Femur (tissue), 1 donor: ENCODE measurements around the gene NPM1.
"Not testable (repeated sequence)": the region's sequence is repeated elsewhere in the genome, so short reads cannot be mapped to it uniquely, and the experiment has no call there.

Source experiments
- DNase-seq: peaks from one replicate; pipeline ENCODE4 v3.0.0-alpha.2; 2017

The NPM1 gene

DNA sequence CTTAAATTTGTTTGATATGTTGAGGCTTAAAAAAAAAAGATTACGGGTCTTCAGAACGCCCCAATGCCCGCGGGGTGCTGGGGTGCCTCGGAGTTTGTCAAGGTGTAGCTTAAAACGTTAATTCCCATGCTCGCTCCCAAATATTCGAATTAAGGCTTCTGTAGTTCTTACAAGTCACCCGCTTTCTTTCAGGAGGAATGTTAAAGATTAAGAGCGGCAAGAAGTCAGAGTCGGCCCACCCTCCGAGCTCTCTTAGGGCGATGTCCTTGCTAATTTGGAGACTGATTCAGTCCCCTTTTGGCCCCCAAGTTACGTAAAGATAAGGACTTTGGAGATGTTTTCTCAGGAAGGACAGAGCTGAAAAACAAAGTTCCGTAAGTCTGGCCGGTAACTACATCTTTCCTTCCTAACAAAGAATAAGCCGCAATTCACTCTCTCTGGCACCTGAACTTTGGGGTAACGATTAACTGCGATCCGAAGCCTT is 746 bp upstream of the NPM1 start:
- DNase-seq = no peak

DNA sequence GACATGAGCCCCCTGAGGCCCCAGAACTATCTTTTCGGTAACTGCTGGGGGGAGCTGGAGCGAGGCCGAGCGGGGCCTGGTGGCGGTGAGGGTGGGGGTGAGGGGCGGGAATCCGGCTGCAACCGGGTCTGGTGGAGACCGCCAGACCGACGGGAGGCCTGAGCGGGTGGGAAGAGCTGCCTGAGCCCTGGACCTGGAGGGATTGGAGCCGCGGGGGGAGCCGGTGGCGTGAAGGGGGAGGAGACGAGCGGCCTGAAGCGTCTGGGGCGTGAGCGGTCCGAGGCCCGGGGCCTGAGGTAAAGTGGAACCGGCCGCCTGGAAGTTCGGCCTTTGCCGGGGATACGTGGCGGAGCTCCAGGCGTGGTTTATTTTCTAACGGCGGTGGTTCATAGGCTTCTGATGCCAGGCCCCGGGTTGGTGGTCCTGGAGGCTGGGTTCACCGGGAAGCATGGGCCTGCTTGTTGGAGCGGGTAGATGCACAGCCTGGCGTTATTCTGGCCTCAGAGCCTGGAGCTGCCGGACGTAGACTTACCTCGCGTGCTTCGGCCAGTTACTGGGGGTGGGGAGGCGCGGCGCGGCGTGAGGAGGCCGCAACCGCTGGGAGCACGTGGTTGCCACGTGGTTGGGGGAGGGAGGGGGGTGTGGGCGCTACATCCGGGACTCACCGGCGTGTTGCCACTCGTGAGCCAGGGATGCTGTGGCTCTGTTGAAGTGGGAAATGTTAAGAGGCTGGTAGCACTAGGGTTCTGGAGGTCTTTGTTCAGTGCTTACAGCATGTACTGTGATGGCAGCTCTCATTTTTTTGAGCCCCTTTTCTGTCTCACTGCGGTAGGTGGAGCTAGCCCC is 544 bp downstream of the NPM1 start:
- peak; percentile 88 for DNase-seq

- DNase-seq = no peak
Measured at GRCh38 chr5:171388816-171389168, 1.1 kb downstream of the NPM1 start.

GRCh38 chr5:171390883-171391677 is 3.4 kb downstream of the NPM1 start:
- no peak for DNase-seq

DNA sequence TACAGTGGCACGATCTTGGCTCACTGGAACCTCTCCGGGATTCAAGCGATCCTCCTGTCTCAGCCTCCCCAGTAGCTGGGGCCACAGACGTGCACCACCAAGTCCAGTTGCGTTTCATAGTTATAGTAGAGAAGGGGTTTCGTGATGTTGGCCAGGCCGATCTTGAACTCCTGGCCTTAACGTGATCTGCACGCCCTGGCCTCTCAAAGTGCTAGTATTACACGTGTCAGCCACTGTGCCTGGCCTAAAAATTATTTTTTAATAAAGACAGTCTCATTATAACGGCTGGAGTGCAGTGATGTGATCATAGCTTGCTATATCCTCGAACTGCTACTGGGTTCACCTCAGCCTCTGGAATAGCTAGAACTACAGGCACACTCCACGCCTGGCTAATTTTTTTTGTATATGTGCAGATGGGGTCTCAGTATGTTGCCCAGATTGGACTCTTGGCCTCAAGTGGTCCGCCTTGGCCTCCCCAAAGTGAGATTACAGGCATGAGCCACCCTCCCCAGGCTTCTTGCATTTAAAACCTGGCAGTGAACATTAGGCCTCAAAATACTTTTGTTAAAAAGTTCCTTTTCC is 4.4 kb downstream of the NPM1 start:
- no peak for DNase-seq

DNA sequence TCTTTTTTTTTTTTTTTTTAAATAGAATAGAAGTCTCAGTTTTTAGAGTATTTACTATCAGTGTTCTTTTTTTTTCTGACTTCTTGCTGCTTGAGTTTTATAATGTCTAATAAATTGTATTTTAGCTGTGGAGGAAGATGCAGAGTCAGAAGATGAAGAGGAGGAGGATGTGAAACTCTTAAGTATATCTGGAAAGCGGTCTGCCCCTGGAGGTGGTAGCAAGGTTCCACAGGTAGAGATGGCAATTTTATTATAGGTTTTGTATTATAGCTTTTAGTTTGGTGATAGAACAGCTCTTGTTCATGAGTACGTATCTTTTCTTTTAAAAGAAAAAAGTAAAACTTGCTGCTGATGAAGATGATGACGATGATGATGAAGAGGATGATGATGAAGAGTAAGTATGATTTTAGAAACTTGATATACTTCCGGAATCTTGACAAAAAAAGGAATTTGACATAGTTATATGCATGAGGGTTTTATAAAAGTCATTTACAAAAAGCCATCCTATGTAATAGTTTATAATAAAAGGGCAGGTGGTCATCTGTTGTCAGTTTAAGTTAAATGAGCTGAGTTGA is 5.0 kb downstream of the NPM1 start:
- no peak for DNase-seq

- DNase-seq = no peak
Measured at GRCh38 chr5:171395042-171395441, 7.4 kb downstream of the NPM1 start.

- DNase-seq = not testable (repeated sequence)
Measured at GRCh38 chr5:171396583-171396982, 8.9 kb downstream of the NPM1 start.

GRCh38 chr5:171397190-171397589 is 9.5 kb downstream of the NPM1 start:
- no peak for DNase-seq

GRCh38 chr5:171397599-171397998 is 9.9 kb downstream of the NPM1 start:
- no peak for DNase-seq

DNA sequence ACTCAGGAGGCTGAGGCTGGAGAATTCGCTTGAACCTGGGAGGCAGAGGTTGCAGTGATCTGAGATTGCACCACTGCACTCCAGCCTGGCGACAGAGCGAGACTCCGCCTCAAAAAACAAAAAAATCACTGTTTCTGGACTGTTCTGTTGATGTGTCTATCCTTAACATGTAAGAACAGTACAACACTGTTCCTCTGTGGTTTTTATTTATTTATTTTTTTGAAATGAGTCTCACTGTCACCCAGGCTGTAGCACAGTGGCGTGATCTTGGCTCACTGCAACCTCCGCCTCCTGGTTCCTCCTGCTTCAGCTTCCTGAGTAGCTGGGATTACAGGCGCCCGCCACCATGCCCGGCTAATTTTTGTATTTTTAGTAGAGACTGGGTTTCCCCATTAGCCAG is 11.0 kb downstream of the NPM1 start:
- not testable (repeated sequence) for DNase-seq

DNA sequence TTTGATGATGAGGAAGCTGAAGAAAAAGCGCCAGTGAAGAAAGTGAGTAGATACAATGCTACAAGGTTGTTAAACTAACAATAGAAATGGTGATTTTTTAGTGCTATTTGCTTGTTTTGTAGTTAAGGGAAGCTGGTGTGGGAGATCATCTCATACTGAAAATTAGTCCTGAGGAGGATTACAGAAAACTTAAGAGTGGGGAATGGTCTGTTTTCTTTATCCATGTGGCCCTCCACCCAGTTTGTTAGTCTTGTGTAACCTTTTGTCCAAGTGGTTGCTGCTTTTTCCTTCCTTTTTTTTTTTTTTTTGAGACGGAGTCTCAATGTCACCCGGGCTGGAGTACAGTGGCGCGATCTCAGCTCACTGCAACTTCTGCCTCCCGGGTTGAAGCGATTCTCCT is 12.5 kb downstream of the NPM1 start:
- DNase-seq = no peak

DNA sequence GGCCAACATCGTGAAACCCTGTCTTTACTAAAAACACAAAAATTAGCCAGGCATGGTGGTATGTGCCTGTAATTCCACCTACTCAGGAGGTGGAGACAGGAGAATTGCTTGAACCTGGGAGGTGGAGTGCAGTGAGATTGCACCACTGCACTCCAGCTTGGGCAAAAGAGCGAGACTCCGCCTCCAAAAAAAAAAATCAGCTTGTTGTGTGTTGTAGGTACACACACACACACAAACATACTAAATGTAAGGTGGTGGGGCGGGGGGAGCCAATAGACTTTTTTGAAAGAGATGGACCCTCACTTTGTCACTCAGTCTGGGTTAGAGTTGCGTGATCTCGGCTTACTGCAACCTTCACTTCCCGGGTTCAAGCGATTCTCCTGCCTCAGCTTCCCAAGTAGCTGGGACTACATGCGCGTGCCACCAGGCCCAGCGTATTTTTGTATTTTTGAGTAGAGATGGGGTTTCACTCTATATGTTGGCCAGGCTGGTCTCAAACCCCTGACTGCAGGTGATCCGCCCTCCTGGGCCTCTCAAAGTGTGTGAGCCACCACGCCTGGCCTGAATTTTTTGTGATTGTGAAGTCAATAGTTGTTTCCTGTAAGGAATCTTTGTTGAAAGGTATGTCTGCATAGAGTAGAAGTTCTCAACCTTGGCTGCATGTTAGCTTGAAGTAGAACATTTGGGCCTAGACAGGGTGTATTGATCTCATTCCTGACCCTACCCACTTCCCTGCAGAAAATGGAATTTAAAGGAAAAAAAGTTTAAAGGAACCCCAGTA is 13.7 kb downstream of the NPM1 start:
- DNase-seq = no peak

- not testable (repeated sequence) for DNase-seq
Measured at GRCh38 chr5:171402751-171403150, 15.1 kb downstream of the NPM1 start.

GRCh38 chr5:171405615-171406014 is 18.0 kb downstream of the NPM1 start:
- no peak for DNase-seq

GRCh38 chr5:171407234-171407633 is 19.6 kb downstream of the NPM1 start:
- no peak for DNase-seq

DNA sequence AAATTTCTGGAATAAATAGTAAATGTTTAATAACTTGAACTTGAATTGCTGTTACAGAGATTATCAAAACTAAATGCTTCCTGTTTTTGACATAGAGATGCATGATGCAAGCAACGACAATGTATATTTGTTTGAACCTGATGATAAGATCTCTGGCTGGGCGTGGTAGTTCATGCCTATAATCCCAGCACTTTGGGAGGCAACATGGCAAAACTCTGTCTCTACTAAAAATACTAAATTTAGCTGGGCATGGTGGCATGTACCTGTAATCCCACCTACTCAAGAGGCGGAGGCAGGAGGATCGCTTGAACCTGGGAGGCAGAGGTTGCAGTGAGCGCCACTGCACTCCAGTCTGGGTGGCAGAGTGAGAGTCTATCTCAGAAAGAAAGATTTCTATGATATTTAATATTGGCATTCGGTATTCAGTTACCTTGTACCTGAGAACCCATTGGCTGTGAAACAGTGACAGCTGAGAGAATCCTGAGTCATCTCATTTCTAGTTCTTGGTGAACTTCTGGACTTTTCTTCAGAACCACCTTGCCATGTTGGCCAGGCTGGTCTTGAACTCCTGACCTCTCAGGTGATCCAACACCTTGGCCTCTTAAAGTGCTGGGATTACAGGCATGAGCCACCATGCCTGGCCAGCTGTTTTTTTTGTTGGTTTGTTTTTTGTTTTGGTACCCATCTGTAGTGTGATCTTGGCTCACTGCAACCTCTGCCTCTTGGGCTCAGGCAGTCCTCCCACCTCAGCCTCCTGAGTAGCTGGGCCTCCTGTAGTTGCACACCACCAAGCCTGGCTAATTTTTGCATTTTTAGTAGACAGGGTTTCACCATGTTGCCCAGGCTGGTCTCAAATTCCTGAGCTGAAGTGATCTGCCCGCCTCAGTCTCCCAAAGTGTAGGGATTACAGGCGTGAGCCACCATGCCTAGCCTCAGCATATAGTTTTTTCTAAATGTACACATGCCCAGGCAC is 21.8 kb downstream of the NPM1 start:
- no peak for DNase-seq

- DNase-seq = no peak
Measured at GRCh38 chr5:171410181-171410580, 22.5 kb downstream of the NPM1 start.

DNA sequence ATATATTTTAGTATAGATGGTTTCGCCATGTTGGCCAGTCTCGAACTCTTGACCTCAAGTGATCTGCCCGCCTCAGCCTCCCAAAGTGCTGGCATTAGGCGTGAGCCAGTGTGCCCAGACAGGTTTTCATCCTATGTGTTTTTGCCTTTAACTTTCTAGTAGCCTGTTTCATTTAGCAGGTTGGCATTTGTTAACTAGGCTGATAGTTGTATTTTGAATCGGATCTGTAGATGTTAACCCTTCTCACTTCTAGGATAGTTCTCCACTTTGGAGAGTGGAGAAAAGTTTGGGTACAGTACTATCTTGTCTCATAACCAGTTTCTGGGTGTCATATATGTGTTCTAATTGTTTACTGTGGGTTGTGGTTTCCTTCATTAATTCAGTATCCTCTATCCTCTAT is 24.5 kb downstream of the NPM1 start:
- DNase-seq = no peak

GRCh38 chr5:171413153-171413910 is 25.7 kb downstream of the NPM1 start:
- no peak for DNase-seq
